HL-60 (cell line): ENCODE measurements around the gene ADAMTS13.

ENCODE experiments used
- DNase-seq, 2 experiments: peaks; one replicate each; pipeline ENCODE4 v3.0.0-alpha.2; 2010 to 2020; ENCODE audit warnings: low read depth in 1 of 2, low spot score in 1 of 2
- H3K27ac ChIP-seq: fragments of 250-450 bp; sonication (Bioruptor Pico); replicated peaks from 2 replicates; pipeline ENCODE4 v1.5.1; 2020; ENCODE audit warnings: mild to moderate bottlenecking, moderate library complexity
- H3K27me3 ChIP-seq: fragments of 250-450 bp; sonication (Bioruptor Pico); 2 replicates; pipeline ENCODE4 v1.5.1; 2021; ENCODE audit warnings: mild to moderate bottlenecking, moderate library complexity; ENCODE audit not compliant: insufficient read depth, poor library complexity, severe bottlenecking
- H3K4me3 ChIP-seq: replicated peaks from 2 replicates; pipeline ENCODE4 v1.5.1; 2011; ENCODE audit warnings: mild to moderate bottlenecking, control low read depth, low read length; ENCODE audit not compliant: insufficient read depth
- CTCF ChIP-seq: IDR thresholded peaks from one replicate; pipeline ENCODE4 v1.5.1; 2011; ENCODE audit warnings: low read length, control low read depth, inconsistent platforms; ENCODE audit not compliant: insufficient read depth
- GABPA ChIP-seq: IDR thresholded peaks from 2 replicates; pipeline ENCODE4 v1.6.1; 2012; ENCODE audit warnings: low read depth
- POLR2AphosphoS5 ChIP-seq: IDR thresholded peaks from 2 replicates; pipeline ENCODE4 v1.6.1; 2012; ENCODE audit warnings: low read depth
- REST ChIP-seq: IDR thresholded peaks from 2 replicates; pipeline ENCODE4 v1.6.1; 2012; ENCODE audit warnings: low read depth; ENCODE audit not compliant: insufficient replicate concordance
- SPI1 ChIP-seq: IDR thresholded peaks from 2 replicates; pipeline ENCODE4 v1.6.1; 2012; ENCODE audit warnings: low read depth, mild to moderate bottlenecking, borderline replicate concordance

The ADAMTS13 gene

GRCh38 chr9:133475292-133476012 is 53.3 kb downstream of the ADAMTS13 start:
- DNase-seq: no peak
- Histone ChIP-seq H3K4me3 (no peak overlapping the region), H3K27me3 (peaks cover 12% of the 10 kb centered on the region), H3K27ac (no peak overlapping the region)
- TF ChIP-seq REST (no peak), GABPA (no peak), SPI1 (no peak), POLR2AphosphoS5 (no peak)

GRCh38 chr9:133476036-133476931 is 54.1 kb downstream of the ADAMTS13 start:
- TF ChIP-seq GABPA: no peak
- no peak for TF ChIP-seq REST
- TF ChIP-seq POLR2AphosphoS5: no peak
- TF ChIP-seq CTCF: no peak
- no peak for TF ChIP-seq SPI1
- DNase-seq: peak; percentile 39 to 49
- peaks cover 12% of the 10 kb centered on the region for H3K27me3 ChIP-seq
- peak overlapping the region; percentile 18 for H3K4me3 ChIP-seq
- no peak overlapping the region for H3K27ac ChIP-seq

- H3K27me3 ChIP-seq: peaks cover 12% of the 10 kb centered on the region
- no peak overlapping the region; the same call in 1 of the 2 replicates for H3K4me3 ChIP-seq
- TF ChIP-seq REST: no peak
- TF ChIP-seq CTCF: no peak
- TF ChIP-seq POLR2AphosphoS5: no peak
- TF ChIP-seq GABPA: no peak
- no peak for TF ChIP-seq SPI1
- DNase-seq: no peak
- no peak overlapping the region for H3K27ac ChIP-seq
Observed at GRCh38 chr9:133476941-133477340, 54.8 kb downstream of the ADAMTS13 start.
